ENCODE measurements around the gene TRIP12.
A peak's percentile ranks its signal among the peaks of the same experiment; 100 is the strongest.

The TRIP12 gene

GRCh38 chr2:229780856-229781773 lies 140.7 kb downstream of the TRIP12 start:
- no peak overlapping the region for H3K4me3 ChIP-seq (ENCODE audit: control insufficient read depth, low read depth, low read length)
- TF ChIP-seq CTCF (conservative IDR thresholded peaks at IDR 0.05; ENCODE audit: control insufficient read depth, insufficient read depth, low read depth, low read length): peak; percentile 93
- peak; percentile 65 for DNase-seq (ENCODE audit: low read depth)

- DNase-seq (ENCODE audit: low read depth): no peak
- H3K4me3 ChIP-seq (ENCODE audit: control insufficient read depth, low read depth, low read length): no peak overlapping the region
- no peak for TF ChIP-seq CTCF (conservative IDR thresholded peaks at IDR 0.05; ENCODE audit: control insufficient read depth, insufficient read depth, low read depth, low read length)
These were observed 142.2 kb downstream of the TRIP12 start for GRCh38 chr2:229779650-229780049.

- no peak for DNase-seq (ENCODE audit: low read depth)
- no peak for TF ChIP-seq CTCF (conservative IDR thresholded peaks at IDR 0.05; ENCODE audit: control insufficient read depth, insufficient read depth, low read depth, low read length)
- H3K4me3 ChIP-seq (ENCODE audit: control insufficient read depth, low read depth, low read length): no peak overlapping the region
These were observed 144.1 kb downstream of the TRIP12 start for GRCh38 chr2:229777716-229778115.

- peak; percentile 19 for DNase-seq (ENCODE audit: low read depth)
- H3K4me3 ChIP-seq (ENCODE audit: control insufficient read depth, low read depth, low read length): no peak overlapping the region
- TF ChIP-seq CTCF (conservative IDR thresholded peaks at IDR 0.05; ENCODE audit: control insufficient read depth, insufficient read depth, low read depth, low read length): no peak
These were observed 146.0 kb downstream of the TRIP12 start for GRCh38 chr2:229775614-229776313.

GRCh38 chr2:229774237-229774636 lies 147.6 kb downstream of the TRIP12 start:
- TF ChIP-seq CTCF (conservative IDR thresholded peaks at IDR 0.05; ENCODE audit: control insufficient read depth, insufficient read depth, low read depth, low read length): no peak
- no peak overlapping the region for H3K4me3 ChIP-seq (ENCODE audit: control insufficient read depth, low read depth, low read length)
- DNase-seq (ENCODE audit: low read depth): no peak

GRCh38 chr2:229768235-229768634 lies 153.6 kb downstream of the TRIP12 start:
- no peak overlapping the region for H3K4me3 ChIP-seq (ENCODE audit: control insufficient read depth, low read depth, low read length)
- no peak for TF ChIP-seq CTCF (conservative IDR thresholded peaks at IDR 0.05; ENCODE audit: control insufficient read depth, insufficient read depth, low read depth, low read length)
- DNase-seq (ENCODE audit: low read depth): no peak
